GM12864 (cell line): ENCODE measurements around the gene EHD3.

ENCODE experiments used
- DNase-seq: peaks from one replicate; pipeline ENCODE4 v3.0.0-alpha.2; 2011; ENCODE audit warnings: low read depth
- H3K4me3 ChIP-seq: 2 replicates; pipeline ENCODE4 v1.5.1; 2011; ENCODE audit warnings: mild to moderate bottlenecking, low read depth, low read length, control low read depth
- TF ChIP-seq, protein P1 (sequence below): IDR thresholded peaks from 2 replicates; pipeline ENCODE4 v1.5.1; 2011; ENCODE audit warnings: low read depth, mild to moderate bottlenecking, moderate library complexity, low read length, control low read depth, inconsistent platforms; ENCODE audit errors: missing control alignments

Gene EHD3

DNA sequence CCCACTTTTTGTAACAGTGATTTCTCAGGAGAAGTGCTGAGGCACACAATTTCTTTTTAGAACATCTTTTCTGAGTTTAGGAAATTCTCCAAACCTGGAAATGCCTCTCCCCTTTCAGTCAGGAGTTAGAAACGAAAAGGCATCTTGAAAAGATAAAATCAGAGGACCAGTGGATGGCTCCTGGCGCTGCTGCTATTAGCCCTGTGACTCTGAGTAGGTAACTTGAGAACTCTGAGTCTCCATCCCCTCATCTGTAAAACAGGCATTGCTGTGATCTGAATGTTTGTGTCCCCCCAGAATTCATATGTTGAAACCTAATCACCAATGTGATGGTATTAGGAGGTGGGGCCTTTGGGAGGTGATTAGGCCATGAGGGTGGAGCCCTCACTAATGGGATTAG lies 50.2 kb downstream of the EHD3 start:
- TF ChIP-seq, protein P1, sequence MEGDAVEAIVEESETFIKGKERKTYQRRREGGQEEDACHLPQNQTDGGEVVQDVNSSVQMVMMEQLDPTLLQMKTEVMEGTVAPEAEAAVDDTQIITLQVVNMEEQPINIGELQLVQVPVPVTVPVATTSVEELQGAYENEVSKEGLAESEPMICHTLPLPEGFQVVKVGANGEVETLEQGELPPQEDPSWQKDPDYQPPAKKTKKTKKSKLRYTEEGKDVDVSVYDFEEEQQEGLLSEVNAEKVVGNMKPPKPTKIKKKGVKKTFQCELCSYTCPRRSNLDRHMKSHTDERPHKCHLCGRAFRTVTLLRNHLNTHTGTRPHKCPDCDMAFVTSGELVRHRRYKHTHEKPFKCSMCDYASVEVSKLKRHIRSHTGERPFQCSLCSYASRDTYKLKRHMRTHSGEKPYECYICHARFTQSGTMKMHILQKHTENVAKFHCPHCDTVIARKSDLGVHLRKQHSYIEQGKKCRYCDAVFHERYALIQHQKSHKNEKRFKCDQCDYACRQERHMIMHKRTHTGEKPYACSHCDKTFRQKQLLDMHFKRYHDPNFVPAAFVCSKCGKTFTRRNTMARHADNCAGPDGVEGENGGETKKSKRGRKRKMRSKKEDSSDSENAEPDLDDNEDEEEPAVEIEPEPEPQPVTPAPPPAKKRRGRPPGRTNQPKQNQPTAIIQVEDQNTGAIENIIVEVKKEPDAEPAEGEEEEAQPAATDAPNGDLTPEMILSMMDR = no peak
- DNase-seq = no peak
- H3K4me3 ChIP-seq = no peak overlapping the region

DNA sequence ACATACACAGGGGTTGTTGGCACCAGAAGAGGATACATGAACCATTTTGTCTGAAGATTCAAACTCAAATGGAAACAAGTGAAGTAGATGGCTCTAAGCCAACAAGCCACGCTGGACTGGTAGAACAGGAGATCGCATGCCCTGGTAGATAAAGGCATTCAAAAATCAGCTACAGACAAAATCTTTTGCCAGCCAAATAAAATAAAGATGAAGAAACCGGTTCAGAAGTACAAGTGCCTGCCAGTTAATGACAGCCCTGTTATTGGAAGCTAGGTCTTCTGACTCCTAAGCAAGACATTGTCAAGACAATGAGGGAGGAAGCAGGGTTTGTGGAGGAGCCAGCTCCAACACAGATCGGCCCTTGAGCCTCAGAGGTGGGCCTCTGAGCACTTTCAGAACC lies 52.3 kb downstream of the EHD3 start:
- DNase-seq = no peak
- H3K4me3 ChIP-seq = no peak overlapping the region
- TF ChIP-seq, protein P1 = no peak

DNA sequence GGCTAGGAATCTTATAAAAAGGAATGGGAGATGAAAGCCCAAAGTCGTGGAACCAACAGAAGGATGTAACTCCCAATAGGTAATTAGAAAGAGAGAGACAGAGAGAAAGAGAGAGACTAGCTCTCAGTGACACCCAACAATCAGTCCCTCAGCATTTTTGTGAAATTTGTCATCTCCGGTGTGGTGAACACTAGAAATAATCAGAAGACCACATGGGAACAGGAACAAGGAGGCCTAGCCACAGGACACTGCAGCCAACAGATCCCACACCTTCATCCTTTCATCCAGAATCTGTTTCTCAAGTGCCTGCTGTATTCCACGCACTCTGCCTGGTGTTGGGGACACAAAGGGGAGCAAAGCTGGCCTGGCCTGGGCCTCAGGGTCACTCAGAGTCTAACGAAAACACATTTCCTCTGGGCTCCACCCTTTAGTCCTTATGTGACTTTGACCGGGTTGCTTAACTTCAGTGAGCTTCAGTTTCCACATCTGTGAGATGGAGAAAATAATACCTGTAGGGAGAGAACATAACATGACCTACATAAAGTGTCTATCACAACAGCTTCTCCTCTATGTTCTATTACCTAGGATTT lies 53.1 kb downstream of the EHD3 start:
- TF ChIP-seq, protein P1 = no peak
- DNase-seq = no peak
- no peak overlapping the region for H3K4me3 ChIP-seq

DNA sequence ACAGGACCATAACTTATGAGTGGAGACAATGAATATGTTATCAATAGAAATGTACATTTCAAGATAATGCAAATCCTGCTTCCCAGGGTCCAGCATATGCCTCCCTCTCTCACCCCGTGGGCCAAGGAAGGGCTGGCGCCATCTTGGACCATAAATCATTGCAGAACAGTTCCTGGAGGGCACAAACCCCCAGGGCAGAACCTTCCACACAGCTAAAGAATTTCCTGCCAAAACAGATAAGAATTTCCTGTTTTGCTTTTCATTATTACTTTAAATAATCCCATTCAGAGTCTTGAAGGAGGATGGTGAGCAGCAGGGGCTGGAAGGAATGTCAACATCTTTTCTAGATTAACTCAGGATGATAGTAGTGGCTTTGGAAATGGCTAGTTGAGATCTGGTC lies 53.7 kb downstream of the EHD3 start:
- TF ChIP-seq, protein P1 = no peak
- DNase-seq = no peak
- H3K4me3 ChIP-seq = no peak overlapping the region

DNA sequence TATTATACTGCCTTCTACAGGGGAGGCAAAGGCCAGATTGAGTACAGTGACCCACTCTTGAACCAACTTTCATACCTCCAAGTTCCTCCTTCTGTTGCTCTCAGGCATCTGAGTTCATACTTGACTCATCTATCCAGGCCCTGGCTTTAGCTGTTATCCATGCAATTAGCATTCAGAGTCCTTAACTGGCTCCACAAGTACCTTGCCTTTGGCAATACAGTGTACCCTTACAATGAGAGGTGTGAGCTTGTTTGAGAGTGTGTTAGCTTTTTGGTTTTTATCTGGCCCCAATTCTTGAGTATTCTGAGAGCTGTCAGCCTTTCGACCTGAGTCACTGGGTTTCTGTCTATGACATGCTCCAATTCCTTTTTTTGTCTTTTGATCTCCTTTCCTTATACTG lies 60.2 kb downstream of the EHD3 start:
- TF ChIP-seq, protein P1 = no peak
- no peak overlapping the region for H3K4me3 ChIP-seq
- no peak for DNase-seq

DNA sequence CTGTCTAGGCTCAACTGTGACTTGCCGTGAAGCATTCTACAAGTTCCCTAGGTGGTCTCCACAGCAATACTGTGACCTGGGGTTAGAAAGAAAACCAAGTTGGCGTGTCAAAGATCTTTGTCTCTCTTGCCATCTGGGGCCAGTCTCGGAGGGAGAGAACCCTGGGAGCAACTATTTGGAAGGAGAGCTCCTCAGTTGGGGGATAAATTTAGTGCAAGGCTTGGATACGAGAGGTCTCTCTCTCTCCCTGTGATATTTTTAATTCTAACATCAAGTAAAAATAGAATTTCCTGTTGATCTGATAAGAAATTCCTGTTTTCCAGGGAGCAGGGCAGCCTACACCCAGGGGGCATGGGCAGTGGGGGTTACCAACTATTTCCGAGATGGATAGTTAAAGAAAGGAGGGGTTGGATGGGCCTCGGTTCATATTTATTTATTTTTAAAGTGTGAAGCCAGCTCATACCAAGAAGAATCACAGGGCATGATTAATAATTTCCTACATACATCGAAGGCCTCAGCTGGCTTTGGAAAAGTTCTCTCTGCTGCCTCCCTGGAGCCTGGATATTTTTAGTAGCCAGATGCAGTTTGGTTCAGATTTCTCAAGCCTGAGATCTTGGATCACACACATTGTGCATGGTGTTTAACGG lies 62.8 kb downstream of the EHD3 start:
- TF ChIP-seq, protein P1 = no peak
- no peak for DNase-seq
- no peak overlapping the region for H3K4me3 ChIP-seq

DNA sequence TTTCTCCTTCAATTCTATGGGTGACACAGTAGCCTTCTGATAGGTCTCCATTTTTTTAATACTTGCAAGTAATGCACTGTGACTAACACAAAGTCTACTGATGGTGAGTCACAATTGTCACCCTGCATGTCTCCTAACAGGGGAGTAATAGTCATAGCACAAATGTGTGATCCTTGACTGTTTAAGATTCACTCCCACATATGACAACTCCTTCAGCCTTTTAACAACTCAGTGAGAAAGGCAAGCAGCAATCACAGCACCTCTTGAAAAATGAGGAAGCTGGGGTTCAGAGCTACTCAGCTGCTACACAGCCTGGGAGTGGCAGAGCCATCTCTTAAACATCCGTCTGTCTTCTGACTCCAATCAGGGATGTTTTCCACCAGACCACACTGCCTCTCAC lies 63.8 kb downstream of the EHD3 start:
- no peak overlapping the region for H3K4me3 ChIP-seq
- TF ChIP-seq, protein P1 = no peak
- no peak for DNase-seq
